RWPE1 (cell line): ENCODE measurements around the gene SMG5.

Experiments
- CTCF ChIA-PET: fragments of 350-600 bp; sonication (Branson Sonifier 250); formaldehyde crosslinking; extraction: SDS; loops from one replicate; lab custom pipeline; 2021; lab: Yijun Ruan, JAX
- POLR2A ChIA-PET: fragments of 400-600 bp; formaldehyde crosslinking; extraction: SDS; loops from one replicate; lab custom pipeline; 2020; ENCODE audit warnings: antibody characterized with exemption; ENCODE audit not compliant: low non-redundant PET; lab: Yijun Ruan, JAX
- DNase-seq: peaks from one replicate; pipeline ENCODE4 v3.0.0; 2012; ENCODE audit warnings: low spot score
- H3K27ac ChIP-seq: fragments of 450-650 bp; 2 replicates; pipeline ENCODE4 v1.5.1; 2017
- CTCF ChIP-seq: fragments of 450-650 bp; conservative IDR thresholded peaks from 2 replicates; pipeline ENCODE4 v1.5.1; 2017; ENCODE audit warnings: low read depth, mild to moderate bottlenecking

The SMG5 gene

GRCh38 chr1:156260896-156261295 is 21.7 kb downstream of the SMG5 start:
- no peak for TF ChIP-seq CTCF
- POLR2A ChIA-PET, result no interaction called here

GRCh38 chr1:156259805-156260204 is 22.8 kb downstream of the SMG5 start:
- DNase-seq, result no peak
- ChIA-PET POLR2A (no interaction called here), CTCF (interaction anchor here (0.6 kb wide), 2 partner anchors 99 to 226 kb away, joined by 5 read pairs; no protein-coding TSS in a partner anchor)
- TF ChIP-seq CTCF, result no peak
- H3K27ac ChIP-seq, result peak overlapping the region; percentile 97

More at GRCh38 chr1:156260896-156261295, 21.7 kb downstream of the SMG5 start:
- CTCF ChIA-PET, result interaction anchor here (0.6 kb wide), 1 partner anchor 44 kb away, joined by 4 read pairs; no protein-coding TSS in a partner anchor
- no peak for DNase-seq
- peak overlapping the region; percentile 97 for H3K27ac ChIP-seq

- CTCF ChIA-PET, result interaction anchor here (0.7 kb wide), 1 partner anchor 194 kb away, joined by 3 read pairs; no protein-coding TSS in a partner anchor
Observed at GRCh38 chr1:156258859-156259258, 23.8 kb downstream of the SMG5 start.

DNA sequence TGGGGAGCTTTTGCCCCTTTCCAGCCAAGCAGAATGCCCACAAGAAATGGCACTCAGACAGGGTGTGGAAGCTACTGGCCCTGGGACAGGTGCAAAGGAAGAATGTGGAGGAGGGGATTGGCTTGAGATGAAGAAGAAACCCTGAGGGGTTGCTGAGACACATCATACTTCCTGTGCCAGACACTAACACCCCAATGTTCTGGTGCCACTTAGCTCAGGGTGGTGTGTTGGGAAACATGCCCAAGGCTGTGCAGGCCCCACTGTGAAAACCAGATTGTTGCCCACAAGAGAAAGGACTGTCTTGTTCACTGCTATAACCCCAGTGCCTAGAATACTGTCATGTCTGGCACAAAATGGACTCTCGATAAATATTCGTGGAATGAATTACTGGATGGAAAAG is 24.9 kb downstream of the SMG5 start:
- POLR2A ChIA-PET, result no interaction called here
- TF ChIP-seq CTCF, result no peak
- CTCF ChIA-PET, result no interaction called here
- no peak for DNase-seq
- H3K27ac ChIP-seq, result peak overlapping the region; percentile 97

More at GRCh38 chr1:156258859-156259258, 23.8 kb downstream of the SMG5 start:
- TF ChIP-seq CTCF, result no peak
- DNase-seq, result peak; percentile 79
- POLR2A ChIA-PET, result no interaction called here
- peak overlapping the region; percentile 97 for H3K27ac ChIP-seq

- H3K27ac ChIP-seq, result peak overlapping the region; percentile 82
- TF ChIP-seq CTCF, result no peak
- ChIA-PET CTCF (no interaction called here), POLR2A (no interaction called here)
- no peak for DNase-seq
Observed at GRCh38 chr1:156253634-156254033, 29.0 kb downstream of the SMG5 start.

- CTCF ChIA-PET, result no interaction called here
- peak overlapping the region; percentile 82 for H3K27ac ChIP-seq
- DNase-seq, result no peak
- TF ChIP-seq CTCF, result no peak
- POLR2A ChIA-PET, result interaction anchor here (0.6 kb wide), 1 partner anchor 10 kb away, joined by 4 read pairs; no protein-coding TSS in a partner anchor
Observed at GRCh38 chr1:156251527-156251926, 31.1 kb downstream of the SMG5 start.

- ChIA-PET CTCF (no interaction called here), POLR2A (no interaction called here)
- TF ChIP-seq CTCF, result no peak
- peak overlapping the region; percentile 82 for H3K27ac ChIP-seq
- no peak for DNase-seq
Observed at GRCh38 chr1:156249593-156249992, 33.0 kb downstream of the SMG5 start.
